ENCODE data around the gene RAB1A. TPM values are rescaled to one million over a fixed set of nuclear protein-coding genes. Genes with fewer than 3 reads are reported as not detected.

RAB1A gene
- total and polyA plus RNA-seq, 10 of the 15 experiments (the other 5 are each of a cell fraction or from before 2014, with no cell fraction given), result 48.9 to 171 (median 83.4) TPM

DNA sequence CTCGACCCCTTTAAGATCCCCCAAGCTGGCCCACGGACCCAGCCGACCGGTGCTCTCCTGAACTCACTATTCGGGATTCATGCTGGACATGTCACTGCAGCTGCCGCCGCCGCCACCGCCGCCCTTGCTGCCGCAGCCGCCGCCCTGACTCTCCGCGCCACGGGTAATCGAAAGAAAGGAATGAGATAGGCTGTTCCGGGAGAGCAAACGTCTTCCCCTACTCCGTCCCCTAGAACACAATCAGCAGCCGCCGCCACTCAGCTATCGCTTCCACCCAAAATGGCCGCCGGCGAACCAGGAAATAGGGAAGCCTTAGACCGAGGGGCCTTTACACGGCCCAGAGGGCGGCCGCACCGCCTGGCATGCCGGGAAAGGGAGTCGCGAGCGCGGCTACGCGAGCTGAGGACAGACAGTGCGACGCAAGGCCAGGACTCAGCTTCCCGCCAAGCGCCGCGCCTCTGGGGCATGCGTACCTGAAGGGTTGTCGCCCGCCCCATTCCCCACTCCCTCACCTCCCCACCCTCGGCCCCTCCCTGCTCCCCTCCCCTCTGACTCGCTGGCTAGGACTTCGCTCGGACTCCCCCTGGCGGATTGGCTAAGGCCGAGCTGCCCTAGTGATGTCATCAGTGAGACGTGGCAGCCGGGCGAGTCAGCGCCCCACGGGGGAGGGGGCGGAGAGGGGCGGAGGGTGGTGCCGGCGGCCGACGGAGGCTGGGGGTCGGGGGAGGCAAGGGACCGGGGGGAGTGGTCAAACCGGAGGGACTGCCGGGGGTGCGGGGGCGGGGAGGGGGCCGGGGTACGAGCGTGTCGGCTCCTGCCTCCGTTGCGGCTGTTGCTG, at the start of gene RAB1A (continued):
- TF ChIP-seq POLR2AphosphoS5 (IDR thresholded peaks at IDR 0.05; ENCODE audit: low read length) (peak; percentile 82), CREM (IDR thresholded peaks at IDR 0.05; ENCODE audit: low read depth) (peak; percentile 92), MYB (IDR thresholded peaks at IDR 0.05; ENCODE audit: borderline replicate concordance, low read depth, low read length) (no peak), ZSCAN29 (IDR thresholded peaks at IDR 0.05) (no peak), MEF2A (IDR thresholded peaks at IDR 0.05; ENCODE audit: insufficient read depth, low read depth, low read length) (no peak), BCL11A (IDR thresholded peaks at IDR 0.05; ENCODE audit: low read depth, low read length) (no peak), MXI1 (IDR thresholded peaks at IDR 0.05; ENCODE audit: low read depth, low read length) (peak; percentile 87), CHD1 (IDR thresholded peaks at IDR 0.05; ENCODE audit: low read depth, low read length) (0 out of 2 replicates have a peak, but pooled peaks have one; percentile 33), SMARCA5 (IDR thresholded peaks at IDR 0.05) (no peak), ZNF24 (IDR thresholded peaks at IDR 0.05) (no peak), PAX5 (IDR thresholded peaks at IDR 0.05; ENCODE audit: borderline replicate concordance, low read depth, low read length) (no peak), NR2F1 (conservative IDR thresholded peaks at IDR 0.05) (no peak), POLR2AphosphoS2 (IDR thresholded peaks at IDR 0.05; ENCODE audit: low read depth, low read length) (peak; percentile 77), TCF3 (IDR thresholded peaks at IDR 0.05; ENCODE audit: borderline replicate concordance, insufficient read depth, low read depth, low read length) (no peak), SIX5 (IDR thresholded peaks at IDR 0.05; ENCODE audit: low read depth, low read length, severe bottlenecking) (peak; percentile 92), ZNF622 (IDR thresholded peaks at IDR 0.05) (no peak), TCF12 (IDR thresholded peaks at IDR 0.05; ENCODE audit: low read depth, low read length) (peak; percentile 40; the same call in 1 of the 2 replicates)
- TF ChIP-seq, protein P1, sequence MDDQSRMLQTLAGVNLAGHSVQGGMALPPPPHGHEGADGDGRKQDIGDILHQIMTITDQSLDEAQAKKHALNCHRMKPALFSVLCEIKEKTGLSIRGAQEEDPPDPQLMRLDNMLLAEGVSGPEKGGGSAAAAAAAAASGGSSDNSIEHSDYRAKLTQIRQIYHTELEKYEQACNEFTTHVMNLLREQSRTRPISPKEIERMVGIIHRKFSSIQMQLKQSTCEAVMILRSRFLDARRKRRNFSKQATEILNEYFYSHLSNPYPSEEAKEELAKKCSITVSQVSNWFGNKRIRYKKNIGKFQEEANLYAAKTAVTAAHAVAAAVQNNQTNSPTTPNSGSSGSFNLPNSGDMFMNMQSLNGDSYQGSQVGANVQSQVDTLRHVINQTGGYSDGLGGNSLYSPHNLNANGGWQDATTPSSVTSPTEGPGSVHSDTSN (IDR thresholded peaks at IDR 0.05; ENCODE audit: insufficient replicate concordance, low read depth, low read length), result peak; percentile 84
- TF ChIP-seq, protein P2, sequence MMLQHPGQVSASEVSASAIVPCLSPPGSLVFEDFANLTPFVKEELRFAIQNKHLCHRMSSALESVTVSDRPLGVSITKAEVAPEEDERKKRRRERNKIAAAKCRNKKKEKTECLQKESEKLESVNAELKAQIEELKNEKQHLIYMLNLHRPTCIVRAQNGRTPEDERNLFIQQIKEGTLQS (IDR thresholded peaks at IDR 0.05; ENCODE audit: borderline replicate concordance, extremely low read depth, low read depth, low read length), result no peak
- TF ChIP-seq, protein P3, sequence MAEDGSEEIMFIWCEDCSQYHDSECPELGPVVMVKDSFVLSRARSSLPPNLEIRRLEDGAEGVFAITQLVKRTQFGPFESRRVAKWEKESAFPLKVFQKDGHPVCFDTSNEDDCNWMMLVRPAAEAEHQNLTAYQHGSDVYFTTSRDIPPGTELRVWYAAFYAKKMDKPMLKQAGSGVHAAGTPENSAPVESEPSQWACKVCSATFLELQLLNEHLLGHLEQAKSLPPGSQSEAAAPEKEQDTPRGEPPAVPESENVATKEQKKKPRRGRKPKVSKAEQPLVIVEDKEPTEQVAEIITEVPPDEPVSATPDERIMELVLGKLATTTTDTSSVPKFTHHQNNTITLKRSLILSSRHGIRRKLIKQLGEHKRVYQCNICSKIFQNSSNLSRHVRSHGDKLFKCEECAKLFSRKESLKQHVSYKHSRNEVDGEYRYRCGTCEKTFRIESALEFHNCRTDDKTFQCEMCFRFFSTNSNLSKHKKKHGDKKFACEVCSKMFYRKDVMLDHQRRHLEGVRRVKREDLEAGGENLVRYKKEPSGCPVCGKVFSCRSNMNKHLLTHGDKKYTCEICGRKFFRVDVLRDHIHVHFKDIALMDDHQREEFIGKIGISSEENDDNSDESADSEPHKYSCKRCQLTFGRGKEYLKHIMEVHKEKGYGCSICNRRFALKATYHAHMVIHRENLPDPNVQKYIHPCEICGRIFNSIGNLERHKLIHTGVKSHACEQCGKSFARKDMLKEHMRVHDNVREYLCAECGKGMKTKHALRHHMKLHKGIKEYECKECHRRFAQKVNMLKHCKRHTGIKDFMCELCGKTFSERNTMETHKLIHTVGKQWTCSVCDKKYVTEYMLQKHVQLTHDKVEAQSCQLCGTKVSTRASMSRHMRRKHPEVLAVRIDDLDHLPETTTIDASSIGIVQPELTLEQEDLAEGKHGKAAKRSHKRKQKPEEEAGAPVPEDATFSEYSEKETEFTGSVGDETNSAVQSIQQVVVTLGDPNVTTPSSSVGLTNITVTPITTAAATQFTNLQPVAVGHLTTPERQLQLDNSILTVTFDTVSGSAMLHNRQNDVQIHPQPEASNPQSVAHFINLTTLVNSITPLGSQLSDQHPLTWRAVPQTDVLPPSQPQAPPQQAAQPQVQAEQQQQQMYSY (CRISPR knock-in tag; IDR thresholded peaks at IDR 0.05), result no peak
- TF ChIP-seq, protein P4, sequence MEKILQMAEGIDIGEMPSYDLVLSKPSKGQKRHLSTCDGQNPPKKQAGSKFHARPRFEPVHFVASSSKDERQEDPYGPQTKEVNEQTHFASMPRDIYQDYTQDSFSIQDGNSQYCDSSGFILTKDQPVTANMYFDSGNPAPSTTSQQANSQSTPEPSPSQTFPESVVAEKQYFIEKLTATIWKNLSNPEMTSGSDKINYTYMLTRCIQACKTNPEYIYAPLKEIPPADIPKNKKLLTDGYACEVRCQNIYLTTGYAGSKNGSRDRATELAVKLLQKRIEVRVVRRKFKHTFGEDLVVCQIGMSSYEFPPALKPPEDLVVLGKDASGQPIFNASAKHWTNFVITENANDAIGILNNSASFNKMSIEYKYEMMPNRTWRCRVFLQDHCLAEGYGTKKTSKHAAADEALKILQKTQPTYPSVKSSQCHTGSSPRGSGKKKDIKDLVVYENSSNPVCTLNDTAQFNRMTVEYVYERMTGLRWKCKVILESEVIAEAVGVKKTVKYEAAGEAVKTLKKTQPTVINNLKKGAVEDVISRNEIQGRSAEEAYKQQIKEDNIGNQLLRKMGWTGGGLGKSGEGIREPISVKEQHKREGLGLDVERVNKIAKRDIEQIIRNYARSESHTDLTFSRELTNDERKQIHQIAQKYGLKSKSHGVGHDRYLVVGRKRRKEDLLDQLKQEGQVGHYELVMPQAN (conservative IDR thresholded peaks at IDR 0.05), result peak; percentile 82; the same call in 1 of the 2 replicates
- TF ChIP-seq, protein P5, sequence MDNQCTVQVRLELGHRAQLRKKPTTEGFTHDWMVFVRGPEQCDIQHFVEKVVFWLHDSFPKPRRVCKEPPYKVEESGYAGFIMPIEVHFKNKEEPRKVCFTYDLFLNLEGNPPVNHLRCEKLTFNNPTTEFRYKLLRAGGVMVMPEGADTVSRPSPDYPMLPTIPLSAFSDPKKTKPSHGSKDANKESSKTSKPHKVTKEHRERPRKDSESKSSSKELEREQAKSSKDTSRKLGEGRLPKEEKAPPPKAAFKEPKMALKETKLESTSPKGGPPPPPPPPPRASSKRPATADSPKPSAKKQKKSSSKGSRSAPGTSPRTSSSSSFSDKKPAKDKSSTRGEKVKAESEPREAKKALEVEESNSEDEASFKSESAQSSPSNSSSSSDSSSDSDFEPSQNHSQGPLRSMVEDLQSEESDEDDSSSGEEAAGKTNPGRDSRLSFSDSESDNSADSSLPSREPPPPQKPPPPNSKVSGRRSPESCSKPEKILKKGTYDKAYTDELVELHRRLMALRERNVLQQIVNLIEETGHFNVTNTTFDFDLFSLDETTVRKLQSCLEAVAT (IDR thresholded peaks at IDR 0.05), result peak; percentile 61; the same call in 1 of the 2 replicates

Data from GM12878 (cell line).